HEK293T (cell line): ENCODE results near the gene NEK4.

ENCODE experiments used
- ARNT ChIP-seq: fragments of 450-650 bp; IDR thresholded peaks from 2 replicates; pipeline ENCODE4 v1.6.1; 2017; ENCODE audit warnings: mild to moderate bottlenecking
- CTBP1 ChIP-seq: fragments of 450-650 bp; IDR thresholded peaks from 2 replicates; pipeline ENCODE4 v1.6.1; 2016; ENCODE audit warnings: borderline replicate concordance
- ELF4 ChIP-seq: fragments of 450-650 bp; IDR thresholded peaks from 2 replicates; pipeline ENCODE4 v1.6.1; 2017; ENCODE audit warnings: antibody characterized with exemption
- FOXA1 ChIP-seq: fragments of 450-650 bp; IDR thresholded peaks from 2 replicates; pipeline ENCODE4 v1.6.1; 2016; ENCODE audit warnings: mild to moderate bottlenecking
- FOXK2 ChIP-seq: fragments of 450-650 bp; IDR thresholded peaks from 2 replicates; pipeline ENCODE4 v1.6.1; 2016; ENCODE audit warnings: mild to moderate bottlenecking
- FOXM1 ChIP-seq: fragments of 450-650 bp; IDR thresholded peaks from 2 replicates; pipeline ENCODE4 v1.6.1; 2017; ENCODE audit warnings: mild to moderate bottlenecking, borderline replicate concordance
- HDGF ChIP-seq: fragments of 450-650 bp; IDR thresholded peaks from 2 replicates; pipeline ENCODE4 v1.6.1; 2017; ENCODE audit warnings: antibody characterized with exemption, borderline replicate concordance
- L3MBTL2 ChIP-seq: fragments of 450-650 bp; conservative IDR thresholded peaks from 2 replicates; pipeline ENCODE4 v1.6.1; 2016; ENCODE audit warnings: mild to moderate bottlenecking
- NFRKB ChIP-seq: fragments of 450-650 bp; IDR thresholded peaks from 2 replicates; pipeline ENCODE4 v1.6.1; 2016; ENCODE audit warnings: mild to moderate bottlenecking, moderate library complexity
- SP1 ChIP-seq: fragments of 450-650 bp; IDR thresholded peaks from 2 replicates; pipeline ENCODE4 v1.6.1; 2017
- SUZ12 ChIP-seq: fragments of 450-650 bp; IDR thresholded peaks from 2 replicates; pipeline ENCODE4 v1.6.1; 2016; ENCODE audit warnings: mild to moderate bottlenecking
- TARDBP ChIP-seq: fragments of 450-650 bp; IDR thresholded peaks from 2 replicates; pipeline ENCODE4 v1.6.1; 2016

DNA sequence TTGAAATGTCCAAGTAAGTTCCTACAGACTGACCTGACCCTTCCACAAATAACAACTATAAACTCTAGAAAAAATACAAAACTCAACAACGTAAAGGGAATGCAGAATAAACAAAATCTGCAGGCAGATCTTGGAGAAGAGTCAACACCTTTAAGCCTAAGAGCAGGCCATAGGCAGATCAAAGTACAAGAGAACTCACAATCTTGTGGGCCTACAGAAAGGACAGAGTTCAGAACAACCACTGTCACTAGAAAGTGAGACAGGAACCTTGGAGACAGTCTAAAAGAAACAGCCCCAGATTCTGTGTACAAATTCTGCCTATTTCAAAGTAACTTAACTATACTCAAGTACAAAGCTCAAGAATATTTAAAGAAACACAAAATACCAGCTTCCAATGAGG, 31.0 kb downstream of the NEK4 start:
- no peak for TF ChIP-seq FOXM1
- TF ChIP-seq L3MBTL2: no peak
- no peak for TF ChIP-seq FOXA1
- TF ChIP-seq HDGF: no peak
- TF ChIP-seq ARNT: no peak
- no peak for TF ChIP-seq SP1
- TF ChIP-seq NFRKB: no peak
- TF ChIP-seq TARDBP: no peak
- no peak for TF ChIP-seq SUZ12
- TF ChIP-seq CTBP1: no peak
- TF ChIP-seq FOXK2: no peak
- TF ChIP-seq ELF4: no peak
